ENCODE measurements around the gene ITGB5. TPM values are rescaled to one million over a fixed set of nuclear protein-coding genes. Genes with fewer than 3 reads are reported as not detected.

Gene ITGB5
- total RNA-seq, 1 experiment from 2014 or later = 77.8 TPM

- Histone ChIP-seq H3K9ac (ENCODE audit: low read length) (no peak overlapping the region), H3K27ac (ENCODE audit: low read depth, low read length) (no peak overlapping the region), H3K9me2 (ENCODE audit: insufficient read depth) (no peaks in the 10 kb centered on the region), H3K27me3 (ENCODE audit: insufficient read depth, low read length) (no peaks in the 10 kb centered on the region), H3K4me2 (ENCODE audit: low read length) (peak overlapping the region; percentile 60), H4K20me1 (ENCODE audit: insufficient read depth) (no peaks in the 10 kb centered on the region), H3K79me2 (ENCODE audit: insufficient read depth, low read length) (no peaks in the 10 kb centered on the region), H3K4me1 (ENCODE audit: control insufficient read depth in 1 of 2, insufficient read depth in 2 of 2, low read length in 2 of 2) (peaks cover 0 to 3% of the 10 kb centered on the region in 2 experiments; a peak in 1 of 4 replicates), H3K36me3 (ENCODE audit: control insufficient read depth in 1 of 2, insufficient read depth in 2 of 2, low read length in 2 of 2) (no peaks in the 10 kb centered on the region), H3K9me3 (ENCODE audit: control insufficient read depth in 1 of 2, insufficient read depth in 1 of 2, low read depth in 1 of 2, low read length in 2 of 2) (no peaks in the 10 kb centered on the region), H3K4me3 (replicated peaks in 1 of 2; ENCODE audit: low read depth in 1 of 2, low read length in 2 of 2) (no peak overlapping the region), H2AFZ (ENCODE audit: low read depth, low read length, poor library complexity, severe bottlenecking) (peak overlapping the region; percentile 86)
- no TSS peak for BruUV-seq (replicated peaks)
- CTCF ChIA-PET = interaction anchor here (0.7 to 2.7 kb wide), 7 partner anchors 10 to 657 kb away, joined by 3 to 30 read pairs (median 5); no protein-coding TSS in a partner anchor
- ATAC-seq = peak; percentile 91
- RAD21 ChIA-PET (ENCODE audit: low non-redundant PET in 1 of 2, low total read pairs in 2 of 2, uncharacterized antibody in 2 of 2, unreplicated experiment in 2 of 2) = interaction anchor here in 1 of 2 experiments (0.6 kb wide), 1 partner anchor 498 kb away, joined by 5 read pairs; no protein-coding TSS in a partner anchor
- intact Hi-C loops (cut with micrococcal nuclease) = loop anchor here (1.0 kb wide), 3 partner anchors 58 to 657 kb away; no protein-coding TSS in a partner anchor
- TF ChIP-seq ATF3 (IDR thresholded peaks at IDR 0.05) (no peak), EZH2 (IDR thresholded peaks at IDR 0.05) (no peak), RAD21 (IDR thresholded peaks at IDR 0.05; ENCODE audit: low read depth) (peak; percentile 83), EGR1 (IDR thresholded peaks at IDR 0.05; ENCODE audit: low read depth) (no peak), MAX (IDR thresholded peaks at IDR 0.05) (no peak), JUND (IDR thresholded peaks at IDR 0.05) (no peak), CTCF (IDR thresholded peaks at IDR 0.05 in 2 of 3, conservative IDR thresholded peaks at IDR 0.05 in 1 of 3; ENCODE audit: borderline replicate concordance in 1 of 3, insufficient read depth in 1 of 3, low read depth in 2 of 3, low read length in 2 of 3) (peak; percentile 73 to 84 (median 82); a peak in 5 of 6 replicates), ZNF274 (IDR thresholded peaks at IDR 0.05; ENCODE audit: low read depth, low read length) (no peak)
- peak; percentile 60 for DNase-seq (ENCODE audit: low read depth, low spot score)
- POLR2A ChIA-PET = no interaction called here
These were observed 41.4 kb upstream of the ITGB5 start for GRCh38 chr3:124928333-124929202.
